GM19240 (cell line): ENCODE data around the gene LENG8.

Experiments used
- DNase-seq: peaks from one replicate; pipeline ENCODE4 v3.0.0; 2011; ENCODE audit warnings: low spot score; ENCODE audit not compliant: insufficient read length

LENG8 gene

GRCh38 chr19:54448774-54449700, at the start of gene LENG8:
TSS of gene LENG8 (plus strand) at chr19:54449199. CDS start at chr19:54451345, 2,146 bp downstream.
- peak; percentile 90 for DNase-seq

- DNase-seq, result no peak
Measured at GRCh38 chr19:54400913-54401312, 48.1 kb upstream of the LENG8 start.

- no peak for DNase-seq
Measured at GRCh38 chr19:54403054-54403453, 45.9 kb upstream of the LENG8 start.

- DNase-seq, result no peak
Measured at GRCh38 chr19:54405628-54406027, 43.4 kb upstream of the LENG8 start.

- DNase-seq, result no peak
Measured at GRCh38 chr19:54407780-54408179, 41.2 kb upstream of the LENG8 start.

- no peak for DNase-seq
Measured at GRCh38 chr19:54408456-54409026, 40.5 kb upstream of the LENG8 start.

- DNase-seq, result no peak
Measured at GRCh38 chr19:54411033-54411432, 38.0 kb upstream of the LENG8 start.

GRCh38 chr19:54412877-54413276, 36.1 kb upstream of the LENG8 start:
- no peak for DNase-seq

GRCh38 chr19:54414156-54414555, 34.8 kb upstream of the LENG8 start:
- DNase-seq, result no peak

GRCh38 chr19:54415208-54415900, 33.6 kb upstream of the LENG8 start, which contains the start of gene TTYH1:
TSS of gene TTYH1 (plus strand) at chr19:54415464. CDS start at chr19:54415553, 89 bp downstream.
- DNase-seq, result no peak

- no peak for DNase-seq
Measured at GRCh38 chr19:54415901-54416673, 32.9 kb upstream of the LENG8 start.

GRCh38 chr19:54416695-54417491, 32.1 kb upstream of the LENG8 start:
- no peak for DNase-seq

- DNase-seq, result peak; percentile 49
Measured at GRCh38 chr19:54418030-54418929, 30.7 kb upstream of the LENG8 start.

- no peak for DNase-seq
Measured at GRCh38 chr19:54418930-54419800, 29.8 kb upstream of the LENG8 start.

- no peak for DNase-seq
Measured at GRCh38 chr19:54420068-54420382, 29.0 kb upstream of the LENG8 start.

GRCh38 chr19:54420383-54421168, 28.4 kb upstream of the LENG8 start:
- no peak for DNase-seq

- DNase-seq, result no peak
Measured at GRCh38 chr19:54421169-54421516, 27.9 kb upstream of the LENG8 start.

- DNase-seq, result no peak
Measured at GRCh38 chr19:54421521-54421920, 27.5 kb upstream of the LENG8 start.
